NK-92 (cell line): ENCODE measurements around the gene NEUROD1.

Experiments used
- DNase-seq: peaks from one replicate; lab custom pipeline; 2025; ENCODE audit not compliant: unreplicated experiment; lab: John Stamatoyannopoulos, UW

Gene NEUROD1

GRCh38 chr2:181643151-181643550 lies 37.2 kb downstream of the NEUROD1 start:
- no peak for DNase-seq

GRCh38 chr2:181642086-181642485 lies 38.2 kb downstream of the NEUROD1 start:
- DNase-seq, result no peak

DNA sequence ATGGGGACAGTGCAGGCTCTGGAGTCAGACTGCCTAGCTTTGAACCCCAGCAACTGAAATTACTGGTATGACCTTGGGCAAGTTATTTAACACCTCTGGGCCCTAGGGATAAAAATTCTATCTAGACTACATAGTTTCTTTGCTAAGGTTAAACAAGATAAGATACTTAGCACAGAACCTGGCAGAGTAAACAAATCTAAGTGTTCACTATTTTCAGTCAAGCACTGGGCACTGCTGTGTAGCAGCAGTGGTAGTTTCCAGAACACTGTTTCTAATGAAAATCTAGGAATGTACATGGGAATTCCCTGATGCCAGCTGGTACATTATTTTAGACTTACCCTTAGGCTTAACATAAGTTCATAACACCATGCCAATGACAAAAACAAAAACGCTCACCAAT lies 40.6 kb downstream of the NEUROD1 start:
- no peak for DNase-seq

GRCh38 chr2:181632733-181633401 lies 47.5 kb downstream of the NEUROD1 start:
- no peak for DNase-seq

GRCh38 chr2:181628590-181629585 lies 51.4 kb downstream of the NEUROD1 start:
- no peak for DNase-seq

- no peak for DNase-seq
These were observed 52.8 kb downstream of the NEUROD1 start for GRCh38 chr2:181627545-181627944.

- no peak for DNase-seq
These were observed 53.6 kb downstream of the NEUROD1 start for GRCh38 chr2:181626671-181627070.
